NCI-H1417 treated with DMSO at 0.1 percent for 48 hours (cell line): ENCODE data around the gene RSPRY1.
"Not testable (repeated sequence)": the region's sequence is repeated elsewhere in the genome, so short reads cannot be mapped to it uniquely, and the experiment has no call there.

Source experiments
- DNase-seq: peaks from one replicate; lab custom pipeline; 2025; lab: John Stamatoyannopoulos, UW

The RSPRY1 gene

DNA sequence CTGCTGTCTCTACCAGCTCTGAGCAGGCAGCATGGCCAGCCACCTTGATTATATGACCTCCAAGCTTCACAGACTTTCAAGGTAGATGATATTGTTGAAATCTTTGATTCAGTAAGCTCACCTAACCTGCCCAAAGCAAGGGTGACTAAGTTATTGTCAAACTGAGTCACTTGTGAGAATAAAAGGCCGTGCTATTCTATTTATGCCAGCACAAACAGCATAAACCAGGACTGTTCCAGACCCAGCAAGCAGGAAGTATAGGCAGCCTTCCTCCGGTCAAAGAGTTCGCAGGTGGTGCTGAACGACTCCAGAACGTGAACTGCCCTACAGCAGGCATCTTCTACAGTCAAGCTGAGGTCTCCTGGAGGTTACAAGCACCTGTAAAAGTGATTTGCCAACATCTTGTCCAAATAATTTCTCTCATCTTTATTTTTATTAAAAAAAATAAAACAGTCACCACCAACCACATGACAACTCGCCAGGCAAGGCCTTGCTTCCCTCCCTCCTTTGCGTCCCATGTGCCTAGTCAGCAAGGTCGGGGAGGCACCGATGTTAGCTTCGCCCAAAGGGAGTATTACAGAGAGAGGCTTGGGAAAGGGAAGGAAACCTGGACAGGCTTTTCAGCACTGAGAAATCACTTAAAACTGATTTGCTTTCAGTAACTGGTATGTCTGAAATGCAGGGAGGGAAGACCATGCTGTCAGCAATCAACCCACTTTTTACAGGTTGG is 69.7 kb downstream of the RSPRY1 start:
- DNase-seq = no peak

DNA sequence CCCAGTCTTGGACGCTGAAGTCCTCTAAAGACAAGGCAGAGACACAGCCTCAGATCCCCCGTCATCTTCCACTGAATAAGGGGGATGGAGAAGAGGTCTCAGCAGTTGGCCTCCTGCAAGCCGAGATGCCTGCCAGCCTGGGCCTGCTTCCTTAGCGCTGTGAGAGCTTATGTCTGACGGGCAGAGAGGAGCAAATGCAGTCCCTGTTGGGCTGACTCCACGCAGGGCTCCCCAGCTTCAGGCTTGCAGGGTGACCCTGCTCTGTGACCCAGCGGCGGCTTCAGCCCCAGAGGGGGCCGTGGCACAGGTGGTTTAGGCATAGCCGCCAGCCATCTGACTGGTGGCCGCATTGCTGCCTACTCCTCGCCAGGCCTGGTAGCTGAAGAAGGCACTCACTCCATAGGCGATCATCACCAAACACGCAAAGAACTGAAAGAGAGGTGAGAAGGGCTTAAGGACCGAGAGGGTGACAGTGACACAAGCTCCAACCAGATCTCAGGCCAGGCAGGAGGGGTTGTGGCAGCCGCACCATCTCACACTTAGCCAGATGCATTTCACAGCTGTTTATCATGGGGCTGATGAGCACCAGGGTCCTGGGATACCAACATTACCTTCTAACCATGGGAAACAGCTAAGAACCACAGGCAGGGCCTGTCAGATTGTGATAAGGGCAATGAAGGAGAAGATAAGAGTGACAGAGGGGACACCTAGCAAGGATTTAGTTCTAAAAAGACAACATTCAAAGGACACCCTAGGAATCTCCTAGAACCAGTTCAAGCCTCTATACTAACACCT is 70.7 kb downstream of the RSPRY1 start:
- DNase-seq = no peak

DNA sequence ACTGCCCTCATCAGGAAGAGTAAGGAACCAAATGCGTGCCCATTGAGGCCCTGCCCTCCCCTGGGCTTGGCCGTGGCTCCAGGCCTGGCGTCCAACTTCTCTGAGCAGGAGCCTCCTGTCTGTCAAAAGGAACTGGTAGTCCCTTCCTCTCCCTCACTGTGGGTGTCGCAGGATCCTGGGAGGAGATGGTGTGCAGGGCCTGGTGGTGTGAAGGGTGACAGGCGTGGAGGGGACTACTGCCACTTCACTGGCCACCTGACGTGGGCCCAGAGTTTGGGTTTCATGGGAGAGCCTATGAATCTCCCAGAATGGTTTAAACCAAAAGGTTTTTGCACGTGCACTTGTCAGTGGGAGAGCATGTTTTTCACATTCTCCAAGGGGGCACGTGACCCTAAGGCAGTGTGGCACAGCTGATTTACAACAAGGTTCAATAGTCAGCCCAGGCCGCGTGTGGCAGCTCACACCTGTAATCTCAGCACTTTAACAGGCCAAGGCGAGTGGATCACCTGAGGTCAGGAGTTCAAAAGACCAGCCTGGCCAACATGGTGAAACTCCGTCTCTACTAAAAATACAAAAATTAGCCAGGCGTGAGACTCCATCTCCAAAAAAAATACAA is 71.4 kb downstream of the RSPRY1 start:
- DNase-seq = no peak

DNA sequence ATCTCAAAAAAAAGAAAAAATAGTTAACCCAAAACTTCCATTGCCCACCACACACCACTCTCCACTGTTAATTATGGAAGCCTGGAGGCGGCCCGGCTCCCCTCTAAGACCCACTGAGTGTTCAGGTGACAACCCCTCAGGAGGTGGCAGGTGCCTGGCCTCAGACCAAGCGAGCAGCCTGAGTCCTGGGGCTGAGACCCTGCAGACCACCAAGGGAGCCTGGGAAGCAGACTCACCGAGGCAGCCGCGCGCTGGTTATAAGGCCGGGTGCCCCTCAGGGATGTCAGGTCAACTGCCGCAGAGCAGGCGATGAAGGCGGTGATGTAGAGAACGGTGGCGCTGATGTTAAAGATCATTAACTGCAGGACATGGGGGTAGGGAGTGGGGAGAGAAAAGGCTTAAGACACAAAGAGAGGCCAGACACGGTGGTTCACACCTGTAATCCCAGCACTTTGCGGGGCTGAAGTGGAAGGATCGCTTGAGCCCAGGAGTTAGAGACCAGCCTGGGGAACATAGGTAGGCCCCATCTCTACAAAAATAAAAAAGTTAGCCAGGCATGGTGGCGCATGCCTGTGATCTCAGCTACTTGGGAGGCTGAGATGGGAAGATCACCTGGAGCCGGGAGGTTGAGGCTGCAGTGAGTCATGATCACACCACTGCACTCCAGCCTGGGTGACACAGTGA is 72.2 kb downstream of the RSPRY1 start:
- DNase-seq = no peak

DNA sequence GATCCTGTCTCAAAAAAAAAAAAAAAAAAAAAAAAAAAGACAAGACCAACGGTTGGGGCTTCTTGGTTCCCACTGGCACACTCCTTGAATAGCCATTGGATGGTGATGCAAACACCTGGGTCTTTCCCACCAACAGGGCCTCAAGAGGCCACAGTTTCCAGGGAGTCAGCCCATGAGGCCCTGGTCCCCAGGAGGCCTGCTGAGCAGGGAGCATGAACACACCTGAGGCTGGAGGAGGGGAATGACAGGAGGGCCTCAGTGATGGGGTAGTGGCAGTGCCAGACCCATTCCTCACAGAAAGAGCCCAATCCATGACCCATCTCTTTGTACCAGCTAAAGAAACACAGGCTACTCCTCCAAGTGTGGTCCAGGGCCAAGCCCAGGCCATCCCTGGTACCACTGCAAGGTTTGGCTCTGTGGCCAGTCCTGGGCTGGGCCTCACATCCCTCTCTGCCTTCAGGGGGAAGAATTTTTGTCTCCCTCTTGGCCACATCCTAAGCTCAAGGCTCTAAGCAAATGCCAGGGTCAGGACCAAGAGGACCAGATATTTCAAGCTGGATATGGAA is 72.9 kb downstream of the RSPRY1 start:
- DNase-seq = no peak

DNA sequence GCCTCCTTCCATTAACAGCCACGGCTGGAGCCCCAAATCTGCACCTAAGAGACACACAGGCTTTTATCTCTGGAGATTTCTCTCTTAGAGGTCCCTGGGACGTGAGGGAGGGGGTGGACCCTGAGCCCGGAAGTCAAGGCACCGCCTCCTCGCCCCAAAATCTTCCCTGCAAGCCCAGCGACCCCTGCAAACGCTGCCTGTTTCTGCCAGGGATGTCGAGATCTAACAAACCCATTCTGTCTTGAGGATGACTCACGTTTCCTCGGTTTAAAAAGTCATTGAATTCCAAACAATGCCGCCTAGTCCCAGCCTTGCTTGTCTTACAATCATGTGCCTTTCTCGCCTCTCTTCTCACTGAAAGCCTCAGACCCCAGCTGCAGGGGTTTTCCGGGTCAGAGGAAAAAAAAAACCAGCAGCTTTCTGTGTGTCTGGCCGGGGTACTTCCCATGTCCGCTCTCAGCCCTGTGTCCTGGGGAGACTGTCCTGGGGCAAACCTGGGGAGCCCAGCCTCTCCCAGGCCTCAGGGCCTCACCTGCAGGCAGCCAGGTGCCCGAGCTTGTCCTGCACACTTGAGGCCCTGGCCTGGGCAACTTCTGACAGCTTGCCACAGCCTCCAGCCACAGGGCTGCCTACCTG is 74.3 kb downstream of the RSPRY1 start:
- no peak for DNase-seq

DNA sequence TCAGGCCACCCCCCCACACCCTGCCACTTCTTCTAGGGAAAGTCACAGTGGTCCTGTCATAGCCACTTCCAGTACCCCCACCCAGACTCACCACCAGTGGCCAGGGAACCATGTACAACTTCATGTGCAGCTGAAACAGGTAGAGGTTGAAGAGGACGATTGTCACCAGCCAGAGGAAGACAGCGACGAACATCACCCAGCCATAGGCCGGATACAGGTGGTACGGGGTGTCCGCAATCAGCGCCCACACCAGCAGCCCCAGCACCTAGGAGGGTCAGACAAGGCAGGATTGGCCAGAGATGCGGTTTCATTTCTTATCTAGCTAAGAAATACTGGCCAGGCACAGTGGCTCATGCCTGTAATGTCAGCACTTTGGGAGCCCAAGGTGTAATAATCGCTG is 75.7 kb downstream of the RSPRY1 start:
- DNase-seq = no peak

DNA sequence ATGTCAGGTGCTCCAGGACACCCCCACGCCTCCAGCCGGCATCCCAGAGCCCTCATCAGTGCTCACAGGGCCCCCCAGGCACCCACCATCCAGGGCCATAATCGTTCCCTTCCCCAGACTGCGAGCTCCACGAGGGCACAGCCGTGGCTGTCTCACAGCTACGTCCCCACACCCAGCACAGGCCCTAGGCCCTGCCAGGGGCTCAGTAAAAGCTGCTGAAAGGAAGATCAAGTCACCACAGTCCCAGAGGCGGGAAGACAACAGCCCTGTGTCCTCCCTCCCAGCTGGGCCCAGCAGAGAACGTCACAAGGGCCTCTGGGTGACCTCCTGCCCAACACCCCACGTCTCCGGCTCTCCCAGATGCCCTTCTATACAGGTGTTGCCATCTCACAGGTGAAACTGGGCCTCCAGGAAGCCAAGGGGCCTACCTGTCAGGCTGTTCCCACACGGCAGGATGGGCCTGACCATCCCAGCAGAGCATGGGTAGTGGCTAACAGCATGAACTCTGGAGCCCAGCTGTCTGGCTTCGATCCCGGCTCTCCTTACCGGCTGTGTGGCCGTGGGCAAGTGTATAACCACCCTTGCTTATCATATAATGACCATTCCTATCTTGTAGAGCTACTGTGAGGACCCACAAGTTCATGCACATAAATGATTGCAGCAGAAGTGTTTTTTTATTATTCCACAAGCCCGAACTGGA is 76.9 kb downstream of the RSPRY1 start:
- DNase-seq = no peak

DNA sequence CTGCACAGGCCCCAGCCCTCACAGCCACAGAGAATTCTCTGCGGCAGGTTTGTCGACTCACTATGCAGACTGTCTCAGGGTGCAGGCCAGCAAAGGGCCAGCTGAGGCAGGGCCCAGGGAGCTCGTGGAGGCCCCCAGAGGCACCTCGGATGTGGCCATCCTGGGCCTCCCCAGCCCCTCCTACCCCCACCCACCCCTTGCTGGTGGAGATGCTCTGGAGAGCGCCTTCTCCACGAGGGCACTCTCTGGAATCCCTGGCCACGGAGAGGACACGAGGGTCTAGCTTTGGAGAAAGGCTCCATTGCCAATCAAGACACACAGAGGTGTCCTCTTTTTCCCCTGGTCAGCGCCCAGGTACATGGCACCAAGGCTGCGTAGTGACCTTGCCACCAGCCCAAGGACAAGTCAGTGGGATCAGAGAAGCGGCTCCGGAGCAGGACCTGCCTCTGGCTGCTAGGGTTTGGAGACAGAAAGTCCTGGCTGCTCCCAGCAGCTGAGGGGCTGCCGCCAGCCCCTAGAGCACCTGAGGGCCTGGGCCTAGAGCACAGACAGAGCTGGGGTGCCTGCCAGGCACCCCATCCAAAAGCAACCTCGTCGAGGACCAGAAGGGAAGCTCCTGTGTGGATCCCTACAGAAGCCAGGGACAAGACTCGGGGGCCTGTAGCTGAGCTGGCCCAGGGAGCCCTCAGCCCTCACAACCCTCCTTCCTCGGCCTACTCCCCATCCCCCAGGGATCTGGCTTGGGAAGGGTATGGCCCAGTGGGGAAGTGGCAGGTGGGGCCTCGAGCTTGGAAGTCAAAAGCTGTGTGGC is 77.6 kb downstream of the RSPRY1 start:
- no peak for DNase-seq

DNA sequence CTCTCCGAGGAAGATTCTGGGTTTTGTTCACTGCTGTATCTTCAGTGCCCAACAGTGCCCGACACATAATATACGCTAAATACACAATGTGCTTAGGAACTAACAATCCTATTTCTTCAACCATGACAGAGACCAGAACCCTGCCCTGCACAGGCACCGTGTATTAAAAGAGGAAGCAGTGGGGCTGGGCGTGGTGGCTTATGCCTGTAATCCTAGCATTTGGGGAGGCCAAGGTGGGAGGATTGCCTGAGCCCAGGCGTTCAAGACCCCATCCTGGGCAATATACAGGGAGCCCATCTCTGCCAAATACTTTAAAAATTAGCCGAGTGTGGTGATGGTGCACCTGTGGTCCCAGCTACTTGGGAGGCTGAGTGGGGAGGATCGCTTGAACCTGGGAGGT is 78.3 kb downstream of the RSPRY1 start:
- DNase-seq = no peak

DNA sequence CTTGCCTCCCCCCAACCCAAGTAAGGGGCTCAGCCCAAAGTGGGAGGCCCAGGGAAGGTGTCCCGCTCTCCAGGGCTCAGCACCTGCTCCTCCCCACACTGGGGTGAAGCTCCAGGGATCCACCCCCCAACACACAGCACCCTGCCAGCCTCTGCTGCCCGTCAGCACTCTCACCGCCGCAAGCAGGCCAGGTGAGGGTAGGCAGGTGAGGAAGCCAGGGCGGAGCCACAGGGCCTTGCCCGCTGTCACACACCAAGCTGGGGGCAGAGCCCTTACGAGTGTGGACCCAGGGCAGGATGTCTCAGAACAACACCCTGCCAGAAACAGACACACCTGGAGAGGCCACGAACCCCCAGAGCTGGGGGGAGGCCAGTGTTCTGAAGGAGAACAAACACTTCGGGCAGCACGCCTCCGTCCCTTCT is 78.8 kb downstream of the RSPRY1 start:
- no peak for DNase-seq

DNA sequence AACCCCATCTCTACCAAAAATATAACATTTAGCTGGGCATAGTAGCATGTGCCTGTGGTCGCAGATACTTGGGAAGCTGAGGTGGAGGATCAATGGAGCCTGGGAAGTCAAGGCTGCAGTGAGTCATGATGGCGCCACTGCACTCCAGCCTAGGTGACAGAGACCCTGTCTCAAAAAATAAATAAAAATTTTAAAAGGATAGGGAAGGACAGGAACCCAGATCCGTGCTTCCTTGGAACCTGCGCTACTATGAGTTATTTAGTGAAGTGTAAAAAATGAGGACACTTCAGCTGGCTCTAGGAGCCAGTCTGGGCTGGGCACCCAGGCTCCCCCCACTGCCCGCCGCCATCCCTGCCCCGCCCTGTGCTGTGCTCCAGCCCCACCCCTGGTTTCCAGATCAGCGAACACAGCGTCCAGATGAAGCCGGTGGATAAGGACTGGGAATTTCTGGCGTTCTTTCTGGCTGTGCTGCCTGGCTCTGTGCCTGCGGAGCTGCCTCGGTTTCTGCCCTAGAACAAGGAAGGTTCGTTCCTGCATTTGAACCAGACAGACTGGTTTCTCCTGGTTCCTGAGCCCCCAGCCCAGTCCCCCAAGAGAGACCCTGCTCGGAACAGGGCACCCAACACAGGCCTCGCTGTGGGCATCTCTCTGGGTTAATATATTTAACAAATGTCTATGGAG is 79.9 kb downstream of the RSPRY1 start:
- no peak for DNase-seq

DNA sequence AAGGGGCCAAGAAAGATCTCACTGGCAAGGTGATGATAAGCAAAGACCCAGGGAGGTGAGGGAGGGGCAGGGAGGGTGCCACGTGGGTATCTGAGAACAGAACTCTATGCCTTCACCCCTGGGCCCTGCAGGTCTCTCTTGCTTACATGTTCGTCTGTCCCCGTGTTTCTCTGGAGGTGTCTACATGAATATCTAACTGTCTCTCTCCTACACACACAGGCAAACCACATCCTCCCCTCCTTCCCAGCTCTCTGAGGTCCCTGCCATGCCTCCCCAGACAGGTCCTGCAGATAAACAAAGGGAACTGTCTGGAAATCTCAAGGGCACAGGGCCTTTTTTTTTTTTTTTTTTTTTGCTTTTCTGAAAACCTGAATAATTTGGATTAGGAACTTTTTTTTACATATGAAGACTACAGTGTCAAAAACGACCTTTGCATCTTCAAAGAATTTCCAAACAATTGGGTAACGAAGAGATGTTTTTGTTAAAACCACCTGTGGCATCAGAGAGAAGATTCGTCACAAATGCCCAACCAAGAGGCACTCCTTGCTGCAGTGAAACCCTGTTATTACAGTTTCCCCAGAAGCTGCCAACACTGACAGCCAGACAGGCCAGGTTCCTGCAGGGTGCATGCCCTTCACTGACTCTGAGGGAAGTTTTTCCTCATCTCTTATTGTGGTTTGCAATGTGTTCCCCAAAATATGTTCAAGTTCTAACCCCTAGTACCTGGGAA is 80.6 kb downstream of the RSPRY1 start:
- no peak for DNase-seq

DNA sequence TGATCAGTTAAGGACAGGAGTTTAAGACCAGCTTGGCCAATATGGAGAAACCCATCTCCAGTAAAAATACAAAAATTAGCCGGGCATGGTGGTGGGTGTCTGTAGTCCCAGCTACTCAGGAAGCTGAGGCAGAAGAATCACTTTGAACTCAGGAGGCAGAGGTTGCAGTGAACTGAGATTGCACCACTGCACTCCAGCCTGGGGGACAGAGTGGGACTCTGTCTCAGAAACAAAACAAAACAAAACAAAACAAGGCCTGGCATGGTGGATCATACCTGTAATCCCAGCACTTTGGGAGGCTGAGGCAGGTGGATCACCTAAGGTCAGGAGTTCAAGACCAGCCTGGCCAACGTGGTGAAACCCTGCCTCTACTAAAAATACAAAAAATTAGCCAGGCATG is 81.2 kb downstream of the RSPRY1 start:
- not testable (repeated sequence) for DNase-seq

DNA sequence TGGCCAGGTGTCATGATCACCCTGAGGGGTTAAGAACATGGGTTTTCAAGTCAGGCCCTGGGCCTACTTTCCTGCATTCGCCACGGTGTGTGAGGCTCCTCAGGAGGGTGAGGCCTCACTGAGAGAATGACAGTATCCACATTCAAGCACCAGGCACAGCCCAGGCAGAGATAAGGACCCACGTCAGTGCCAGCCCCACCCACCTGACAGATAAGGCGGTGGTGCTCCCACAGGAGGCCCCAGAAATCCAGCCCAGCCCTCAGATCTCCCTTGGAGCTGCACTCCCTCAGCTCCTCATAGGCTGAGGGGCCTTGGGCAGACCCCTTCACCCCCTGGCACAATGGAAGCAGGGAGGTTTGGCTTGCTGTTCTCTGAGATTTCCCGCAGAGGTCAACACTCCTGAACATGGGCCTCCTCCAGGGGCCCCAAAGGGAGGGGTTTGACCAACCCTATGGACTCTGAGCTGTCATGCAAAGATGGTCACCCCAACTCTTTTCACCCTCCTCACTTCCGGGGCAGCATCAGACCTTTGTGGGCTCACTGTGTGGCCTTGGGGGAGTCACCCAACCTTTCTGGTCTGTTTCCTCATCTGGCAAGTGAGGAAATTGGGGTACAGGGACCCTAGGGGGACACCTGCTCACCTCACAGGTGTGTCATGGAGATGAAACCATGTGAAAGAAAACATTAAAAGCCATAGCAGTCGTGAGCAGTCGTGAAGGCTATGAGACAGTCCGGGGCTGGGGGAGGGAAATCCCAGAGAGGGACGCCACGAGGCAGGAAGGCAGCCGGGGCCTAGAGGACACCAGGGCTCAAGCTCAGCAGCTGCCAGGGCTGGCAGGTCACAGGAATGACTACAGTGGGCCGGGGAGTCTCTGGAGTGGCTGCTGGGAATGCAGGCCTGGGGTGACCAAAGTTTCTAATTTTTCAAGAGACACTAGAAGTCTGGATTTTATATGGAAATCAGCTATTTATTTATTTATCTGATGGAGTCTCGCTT is 83.0 kb downstream of the RSPRY1 start:
- no peak for DNase-seq

DNA sequence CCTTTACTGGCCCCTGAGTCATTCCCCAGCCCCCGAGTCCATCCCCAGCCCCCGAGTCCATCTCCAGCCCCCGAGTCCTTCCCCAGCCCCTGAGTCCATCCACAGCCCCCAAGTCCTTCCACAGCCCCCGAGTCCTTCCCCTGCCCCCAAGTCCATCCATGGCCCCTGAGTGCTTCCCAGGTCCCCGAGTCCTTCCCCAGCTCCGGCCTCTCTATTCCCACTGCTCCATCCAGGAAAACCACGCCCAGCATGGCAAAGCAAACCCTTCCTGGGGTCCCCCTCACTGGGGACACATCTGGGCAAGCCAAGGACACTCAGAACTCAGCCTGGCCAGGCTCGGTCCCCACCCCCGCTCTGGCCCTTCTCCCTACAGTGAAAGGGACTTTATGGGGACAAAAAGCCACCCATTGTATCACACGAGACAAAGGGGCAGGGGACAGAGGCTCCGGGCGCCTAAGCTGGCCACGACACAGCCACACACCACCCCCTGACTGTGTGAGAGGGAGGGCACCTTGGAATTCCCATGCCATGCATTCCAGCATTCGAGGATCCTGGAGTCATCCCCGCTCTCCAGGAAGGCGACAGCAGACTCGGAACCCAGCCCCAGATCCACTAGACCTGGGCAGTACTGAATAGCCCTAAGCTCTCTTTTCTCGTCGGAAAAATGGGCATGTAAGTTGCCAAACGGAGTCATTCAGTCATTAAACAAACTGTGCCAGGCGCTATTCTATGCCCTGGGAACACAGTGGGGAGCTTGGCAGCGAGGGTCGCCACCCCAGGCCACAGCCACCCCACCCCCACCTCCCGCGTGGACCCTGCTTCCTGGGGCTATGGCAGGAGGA is 84.3 kb downstream of the RSPRY1 start:
- no peak for DNase-seq

DNA sequence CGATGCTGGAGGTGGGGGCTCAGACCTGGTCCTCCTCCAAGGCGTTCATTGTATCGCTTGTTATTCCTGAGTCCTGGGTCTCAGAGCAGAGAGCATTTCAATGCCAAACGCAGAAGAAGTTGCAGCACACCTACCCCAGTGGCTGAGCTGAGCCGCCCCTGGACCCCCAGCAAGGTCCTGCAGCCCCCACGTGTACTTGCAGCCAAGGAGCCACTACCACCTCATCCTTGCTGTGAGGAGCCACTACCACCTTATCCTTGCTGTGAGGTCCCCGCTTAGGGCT is 84.9 kb downstream of the RSPRY1 start:
- DNase-seq = no peak
